Keratinocyte (primary cell): ENCODE measurements around the gene TJP2. TPM values are rescaled to one million over a fixed set of nuclear protein-coding genes. Genes with fewer than 3 reads are reported as not detected.

Source experiments
- DNase-seq: peaks from one replicate; pipeline ENCODE4 v3.0.0-alpha.2; 2011; ENCODE audit warnings: low read depth, missing footprints, low spot score
- FAIRE-seq: peaks from 2 replicates; lab custom pipeline; 2011; peaks lifted over from hg19 to GRCh38; lab: Jason Lieb, UNC
- H2AFZ ChIP-seq: 2 replicates; pipeline ENCODE4 v1.6.0; 2012; ENCODE audit warnings: low read length, control low read depth, inconsistent platforms; ENCODE audit not compliant: control insufficient read depth
- H3K27ac ChIP-seq: 2 replicates; pipeline ENCODE4 v1.5.1; 2011; ENCODE audit warnings: low read length; ENCODE audit not compliant: control insufficient read depth, insufficient read depth
- H3K27me3 ChIP-seq: 3 replicates; pipeline ENCODE4 v1.6.0; 2011; ENCODE audit warnings: low read length; ENCODE audit not compliant: control insufficient read depth, insufficient read depth; ENCODE audit errors: extremely low read depth
- H3K36me3 ChIP-seq, 2 experiments: 2 replicates in 1 of 2; 3 replicates in 1 of 2; pipeline ENCODE4 v1.5.1; 2011; ENCODE audit warnings: low read length in 2 of 2, mild to moderate bottlenecking in 1 of 2; ENCODE audit not compliant: control insufficient read depth in 2 of 2, insufficient read depth in 2 of 2; ENCODE audit errors: extremely low read depth in 1 of 2
- H3K4me1 ChIP-seq: 3 replicates; pipeline ENCODE4 v1.5.1; 2011; ENCODE audit warnings: low read length; ENCODE audit not compliant: control insufficient read depth, insufficient read depth; ENCODE audit errors: extremely low read depth
- H3K4me2 ChIP-seq: 3 replicates; pipeline ENCODE4 v1.6.0; 2011; ENCODE audit warnings: low read depth, low read length; ENCODE audit not compliant: control insufficient read depth, insufficient read depth; ENCODE audit errors: extremely low read depth
- H3K4me3 ChIP-seq, 3 experiments: fragments of 200-600 bp in 1 of 3; sonication (generic) in 1 of 3; 2 replicates in 2 of 3; 3 replicates in 1 of 3; pipeline ENCODE4 v1.5.1; 2011 to 2016; ENCODE audit warnings: low read length in 3 of 3, mild to moderate bottlenecking in 3 of 3, control low read depth in 2 of 3, inconsistent platforms in 1 of 3, low read depth in 1 of 3, mixed read lengths in 1 of 3, mixed run types in 1 of 3, moderate library complexity in 1 of 3; ENCODE audit not compliant: control insufficient read depth in 2 of 3, insufficient read depth in 2 of 3; ENCODE audit errors: extremely low read depth in 1 of 3
- H3K79me2 ChIP-seq: 2 replicates; pipeline ENCODE4 v1.6.0; 2012; ENCODE audit warnings: low read length; ENCODE audit not compliant: control insufficient read depth, insufficient read depth
- H3K9ac ChIP-seq: 3 replicates; pipeline ENCODE4 v1.6.0; 2011; ENCODE audit warnings: low read length; ENCODE audit not compliant: control insufficient read depth, insufficient read depth; ENCODE audit errors: extremely low read depth
- H3K9me1 ChIP-seq: 3 replicates; pipeline ENCODE4 v1.6.0; 2011; ENCODE audit warnings: low read length; ENCODE audit not compliant: control insufficient read depth, insufficient read depth; ENCODE audit errors: extremely low read depth
- H3K9me3 ChIP-seq: 2 replicates; pipeline ENCODE4 v1.5.1; 2012; ENCODE audit warnings: low read depth, low read length; ENCODE audit not compliant: control insufficient read depth
- H4K20me1 ChIP-seq: 3 replicates; pipeline ENCODE4 v1.6.0; 2011; ENCODE audit warnings: low read length; ENCODE audit not compliant: control insufficient read depth, insufficient read depth; ENCODE audit errors: extremely low read depth
- EZH2 ChIP-seq: IDR thresholded peaks from one replicate; pipeline ENCODE4 v1.6.1; 2012; ENCODE audit warnings: inconsistent platforms, mild to moderate bottlenecking, low read length, moderate library complexity
- dilution Hi-C: fragments of 300-500 bp; cut with MboI; formaldehyde crosslinking; loops from one replicate; pipeline ENCODE4 v1.7.0; 2020; ENCODE audit warnings: low sequenced_read_pairs; ENCODE audit not compliant: extremely low pct_ligation_motif_present
- polyA plus RNA-seq, 5 experiments: library from polyadenylated mRNA; depleted of rRNA in 3 of 5; stranded (reverse) in 3 of 5; stranded (forward) in 1 of 5; unstranded in 1 of 5; fragments of >200 nt; gene quantifications; 1 replicate in 1 of 5; 2 replicates in 3 of 5; 3 replicates in 1 of 5; pipeline versions ENCODE4 v1.2.1 to v1.2.3, GENCODE V29; 2011 to 2012; ENCODE audit warnings: missing spikeins in 2 of 5, low read depth in 1 of 5, low replicate concordance in 1 of 5
- TF ChIP-seq, protein P1 (sequence below), 3 experiments: IDR thresholded peaks in 1 of 3; conservative IDR thresholded peaks in 1 of 3; optimal IDR thresholded peaks in 1 of 3; 2 replicates in 2 of 3; 3 replicates in 1 of 3; pipeline versions ENCODE3 to v1.5.1; 2011; ENCODE audit warnings: low read length in 3 of 3, mild to moderate bottlenecking in 3 of 3, moderate library complexity in 2 of 3, control low read depth in 1 of 3, inconsistent platforms in 1 of 3; ENCODE audit not compliant: insufficient read depth in 2 of 3; ENCODE audit errors: extremely low read depth in 1 of 3

TJP2 gene
- polyA plus RNA-seq, 1 donor (not counting 4 experiments of a cell fraction or from before 2014, with no cell fraction given), result 74.8 TPM

GRCh38 chr9:69297300-69297980 lies 123.4 kb downstream of the TJP2 start:
- no peak for FAIRE-seq
- H3K9ac ChIP-seq, result no peak overlapping the region
- H3K27me3 ChIP-seq, result no peaks in the 10 kb centered on the region
- H3K9me1 ChIP-seq, result no peaks in the 10 kb centered on the region
- H3K4me1 ChIP-seq, result no peaks in the 10 kb centered on the region
- H3K4me3 ChIP-seq, result no peak overlapping the region
- H3K36me3 ChIP-seq, result no peaks in the 10 kb centered on the region
- dilution Hi-C loops, result no loop called here
- H3K4me2 ChIP-seq, result no peak overlapping the region
- no peaks in the 10 kb centered on the region for H3K79me2 ChIP-seq
- no peak for TF ChIP-seq EZH2
- TF ChIP-seq, protein P1, sequence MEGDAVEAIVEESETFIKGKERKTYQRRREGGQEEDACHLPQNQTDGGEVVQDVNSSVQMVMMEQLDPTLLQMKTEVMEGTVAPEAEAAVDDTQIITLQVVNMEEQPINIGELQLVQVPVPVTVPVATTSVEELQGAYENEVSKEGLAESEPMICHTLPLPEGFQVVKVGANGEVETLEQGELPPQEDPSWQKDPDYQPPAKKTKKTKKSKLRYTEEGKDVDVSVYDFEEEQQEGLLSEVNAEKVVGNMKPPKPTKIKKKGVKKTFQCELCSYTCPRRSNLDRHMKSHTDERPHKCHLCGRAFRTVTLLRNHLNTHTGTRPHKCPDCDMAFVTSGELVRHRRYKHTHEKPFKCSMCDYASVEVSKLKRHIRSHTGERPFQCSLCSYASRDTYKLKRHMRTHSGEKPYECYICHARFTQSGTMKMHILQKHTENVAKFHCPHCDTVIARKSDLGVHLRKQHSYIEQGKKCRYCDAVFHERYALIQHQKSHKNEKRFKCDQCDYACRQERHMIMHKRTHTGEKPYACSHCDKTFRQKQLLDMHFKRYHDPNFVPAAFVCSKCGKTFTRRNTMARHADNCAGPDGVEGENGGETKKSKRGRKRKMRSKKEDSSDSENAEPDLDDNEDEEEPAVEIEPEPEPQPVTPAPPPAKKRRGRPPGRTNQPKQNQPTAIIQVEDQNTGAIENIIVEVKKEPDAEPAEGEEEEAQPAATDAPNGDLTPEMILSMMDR (optimal IDR thresholded peaks at IDR 0.05 in 1 of 3, IDR thresholded peaks at IDR 0.05 in 1 of 3, conservative IDR thresholded peaks at IDR 0.05 in 1 of 3; ENCODE audit: extremely low read depth in 1 of 3, insufficient read depth in 2 of 3, low read length in 3 of 3), result no peak
- H2AFZ ChIP-seq, result no peak overlapping the region
- H3K9me3 ChIP-seq, result no peaks in the 10 kb centered on the region
- DNase-seq, result no peak
- no peak overlapping the region for H3K27ac ChIP-seq
- H4K20me1 ChIP-seq, result no peaks in the 10 kb centered on the region

GRCh38 chr9:69299315-69299714 lies 125.2 kb downstream of the TJP2 start:
- H3K27ac ChIP-seq, result no peak overlapping the region
- no peaks in the 10 kb centered on the region for H3K4me1 ChIP-seq
- dilution Hi-C loops, result no loop called here
- H2AFZ ChIP-seq, result no peak overlapping the region
- FAIRE-seq (no peak), DNase-seq (no peak)
- no peaks in the 10 kb centered on the region for H3K9me1 ChIP-seq
- H3K36me3 ChIP-seq, result no peaks in the 10 kb centered on the region
- H3K4me2 ChIP-seq, result no peak overlapping the region
- no peaks in the 10 kb centered on the region for H3K27me3 ChIP-seq
- H3K79me2 ChIP-seq, result no peaks in the 10 kb centered on the region
- H4K20me1 ChIP-seq, result no peaks in the 10 kb centered on the region
- TF ChIP-seq EZH2, result no peak
- TF ChIP-seq, protein P1 (optimal IDR thresholded peaks at IDR 0.05 in 1 of 3, IDR thresholded peaks at IDR 0.05 in 1 of 3, conservative IDR thresholded peaks at IDR 0.05 in 1 of 3; ENCODE audit: extremely low read depth in 1 of 3, insufficient read depth in 2 of 3, low read length in 3 of 3), result no peak
- H3K9me3 ChIP-seq, result no peaks in the 10 kb centered on the region
- H3K9ac ChIP-seq, result no peak overlapping the region
- no peak overlapping the region for H3K4me3 ChIP-seq
